NB4 (cell line): ENCODE measurements around the gene SH3RF2.

ENCODE experiments used
- CTCF ChIP-seq: IDR thresholded peaks from one replicate; pipeline ENCODE4 v1.5.1; 2012; ENCODE audit warnings: low read depth, low read length
- MYC ChIP-seq: IDR thresholded peaks from 2 replicates; pipeline ENCODE4 v1.6.1; 2011; ENCODE audit warnings: low read depth, low read length

- no peak for TF ChIP-seq CTCF
- TF ChIP-seq MYC, result no peak
Measured at GRCh38 chr5:145918397-145918796, 18.0 kb upstream of the SH3RF2 start.
